GM18909 (cell line): ENCODE results near the gene CLMP.
"Not testable (repeated sequence)": the region's sequence is repeated elsewhere in the genome, so short reads cannot be mapped to it uniquely, and the experiment has no call there.

Experiments
- ATAC-seq: cut with Tn5 transposase; IDR thresholded peaks from one replicate; pipeline ENCODE4 v1.9.1; 2021; ENCODE audit warnings: mild to moderate bottlenecking; ENCODE audit not compliant: unreplicated experiment, poor library complexity

CLMP gene

GRCh38 chr11:123098990-123099389, 96.1 kb downstream of the CLMP start:
- ATAC-seq: no peak

- no peak for ATAC-seq
Observed at GRCh38 chr11:123093739-123094138, 101.3 kb downstream of the CLMP start.

- ATAC-seq: no peak
Observed at GRCh38 chr11:123091506-123091905, 103.5 kb downstream of the CLMP start.

DNA sequence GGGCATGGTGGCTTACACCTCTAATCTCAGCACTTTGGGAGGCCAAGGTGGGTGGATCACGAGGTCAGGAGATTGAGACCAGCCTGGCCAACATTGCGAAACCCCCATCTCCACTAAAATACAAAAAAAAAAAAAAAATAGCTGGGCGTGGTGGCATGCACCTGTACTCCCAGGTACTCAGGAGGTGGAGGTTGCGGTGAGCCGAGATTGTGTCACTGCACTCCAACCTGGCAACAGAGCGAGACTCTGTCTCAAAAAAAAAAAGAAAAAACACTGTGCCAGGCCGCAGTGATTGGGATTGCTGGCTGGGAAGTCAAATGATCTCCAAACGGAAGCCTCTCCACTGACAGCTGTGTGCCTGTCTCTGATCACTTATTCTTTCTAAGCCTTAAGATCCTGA, 104.9 kb downstream of the CLMP start:
- not testable (repeated sequence) for ATAC-seq

- not testable (repeated sequence) for ATAC-seq
Observed at GRCh38 chr11:123088896-123089295, 106.2 kb downstream of the CLMP start.

DNA sequence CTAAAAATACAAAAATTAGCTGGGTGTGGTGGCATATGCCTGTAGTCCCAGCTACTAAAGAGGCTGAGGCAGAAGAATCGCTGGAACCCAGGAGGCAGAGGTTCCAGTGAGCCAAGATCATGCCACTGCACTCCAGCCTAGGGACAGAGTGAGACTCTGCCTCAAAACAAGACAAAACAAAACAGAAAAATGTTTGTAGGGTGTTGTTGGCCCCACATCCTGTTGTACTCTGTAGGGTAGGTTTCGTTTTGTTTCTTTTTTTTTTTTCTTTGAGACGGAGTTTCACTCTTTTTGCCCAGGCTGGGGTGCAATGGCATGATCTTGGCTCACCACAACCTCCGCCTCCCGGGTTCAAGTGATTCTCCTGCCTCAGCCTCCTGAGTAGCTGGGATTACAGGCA, 107.4 kb downstream of the CLMP start:
- ATAC-seq: peak; percentile 82

- ATAC-seq: no peak
Observed at GRCh38 chr11:123086305-123086704, 108.7 kb downstream of the CLMP start.

GRCh38 chr11:123085497-123085896, 109.6 kb downstream of the CLMP start:
- no peak for ATAC-seq

GRCh38 chr11:123084454-123084853, 110.6 kb downstream of the CLMP start:
- ATAC-seq: no peak

- ATAC-seq: no peak
Observed at GRCh38 chr11:123083623-123084029, 111.4 kb downstream of the CLMP start.

- no peak for ATAC-seq
Observed at GRCh38 chr11:123082977-123083376, 112.1 kb downstream of the CLMP start.

DNA sequence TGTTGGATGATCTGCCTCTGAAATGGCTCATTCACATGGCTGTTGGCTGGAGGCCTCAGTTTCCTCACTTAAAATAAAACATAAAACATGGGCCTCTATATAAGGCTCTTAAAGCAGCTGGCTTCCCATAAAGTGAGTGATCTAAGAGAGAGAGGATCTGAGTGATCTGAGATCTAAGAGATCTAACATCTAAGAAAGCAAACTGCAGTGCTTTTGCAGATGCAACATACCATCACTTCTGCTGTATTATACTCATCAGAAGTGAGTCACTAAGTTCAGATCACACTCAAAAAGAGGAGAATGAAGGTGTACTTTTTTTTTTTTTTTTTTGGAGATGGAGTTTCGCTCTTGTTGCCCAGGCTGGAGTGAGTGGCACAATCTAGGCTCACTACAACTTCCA, 115.0 kb downstream of the CLMP start:
- ATAC-seq: no peak

- no peak for ATAC-seq
Observed at GRCh38 chr11:123076484-123076883, 118.6 kb downstream of the CLMP start.

GRCh38 chr11:123073343-123074057, 121.5 kb downstream of the CLMP start:
- no peak for ATAC-seq

GRCh38 chr11:123072762-123073161, 122.3 kb downstream of the CLMP start:
- ATAC-seq: no peak

- no peak for ATAC-seq
Observed at GRCh38 chr11:123072332-123072761, 122.7 kb downstream of the CLMP start.

GRCh38 chr11:123069908-123070821, 124.9 kb downstream of the CLMP start:
- ATAC-seq: peak; percentile 66

GRCh38 chr11:123065621-123066020, 129.4 kb downstream of the CLMP start:
- ATAC-seq: no peak

GRCh38 chr11:123063826-123064657, 131.0 kb downstream of the CLMP start:
- ATAC-seq: no peak
